ENCODE measurements around the gene IGFLR1.
"Not testable (repeated sequence)": the region's sequence is repeated elsewhere in the genome, so short reads cannot be mapped to it uniquely, and the experiment has no call there.

IGFLR1 gene

DNA sequence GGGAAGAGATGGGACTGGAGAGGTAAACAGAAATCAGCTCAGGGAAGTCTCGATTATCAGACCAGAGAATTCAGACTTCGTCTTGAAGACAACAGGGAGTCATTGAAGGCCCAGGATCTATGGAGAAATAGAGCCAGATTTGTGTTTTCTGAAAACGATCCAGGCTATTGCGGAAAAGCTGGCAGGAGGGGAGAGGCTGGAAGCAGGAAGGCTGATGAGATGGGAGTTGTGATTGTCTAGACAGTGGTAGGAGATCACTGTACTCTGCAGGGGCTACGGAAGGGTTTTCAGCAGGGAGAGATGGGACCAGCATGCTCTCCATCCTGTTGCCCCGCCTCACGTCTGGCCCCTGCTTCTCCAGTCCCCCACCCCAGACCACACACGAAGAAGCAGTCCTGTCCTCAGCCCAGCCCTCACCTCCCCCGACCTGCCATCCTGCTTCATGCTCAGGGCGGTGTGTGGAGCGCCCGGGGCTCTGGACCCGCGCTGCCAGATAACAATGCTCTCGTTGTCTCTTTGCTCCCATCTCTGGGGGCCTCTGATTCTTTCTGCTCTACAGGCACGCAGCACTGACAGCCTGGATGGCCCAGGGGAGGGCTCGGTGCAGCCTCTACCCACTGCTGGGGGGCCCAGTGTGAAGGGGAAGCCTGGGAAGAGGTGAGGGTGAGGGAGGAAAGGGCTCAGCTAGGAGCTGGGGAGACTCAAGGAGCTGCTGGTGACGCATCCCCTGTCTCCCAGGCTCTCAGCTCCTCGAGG is 35.0 kb upstream of the IGFLR1 start:
- DNase-seq = no peak

DNA sequence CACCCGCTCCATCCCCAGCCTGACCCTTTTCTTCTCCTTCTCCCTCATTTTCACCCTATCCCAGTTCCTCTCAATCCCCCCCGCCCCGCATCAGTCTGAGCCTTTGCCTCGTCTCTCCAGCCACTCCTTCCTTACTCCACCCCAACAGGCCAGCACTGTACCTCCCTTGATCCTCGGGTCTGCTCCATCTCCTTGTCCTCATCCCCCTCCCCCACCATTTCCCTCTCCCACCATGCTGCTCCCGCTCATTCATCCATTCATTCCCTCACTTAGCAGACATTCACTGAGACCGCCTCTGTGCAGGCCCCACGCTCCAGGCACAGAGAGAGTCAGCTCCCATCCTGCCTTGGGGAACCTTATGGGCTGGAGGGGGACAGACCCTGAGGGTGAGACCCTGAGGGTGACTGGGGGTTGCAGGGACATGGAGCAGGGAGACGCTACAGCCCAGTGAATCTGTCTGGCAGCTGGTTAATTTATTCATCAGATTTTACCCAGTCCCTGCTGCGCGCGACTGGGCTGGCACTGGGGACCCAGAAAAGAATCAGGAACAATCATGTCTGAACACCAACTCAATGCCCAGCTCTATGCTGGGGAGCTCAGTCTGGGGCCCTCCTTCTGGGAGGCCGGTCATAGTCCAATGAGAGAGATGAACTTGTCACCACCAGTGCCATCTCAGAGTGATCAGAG is 34.0 kb upstream of the IGFLR1 start:
- no peak for DNase-seq

DNA sequence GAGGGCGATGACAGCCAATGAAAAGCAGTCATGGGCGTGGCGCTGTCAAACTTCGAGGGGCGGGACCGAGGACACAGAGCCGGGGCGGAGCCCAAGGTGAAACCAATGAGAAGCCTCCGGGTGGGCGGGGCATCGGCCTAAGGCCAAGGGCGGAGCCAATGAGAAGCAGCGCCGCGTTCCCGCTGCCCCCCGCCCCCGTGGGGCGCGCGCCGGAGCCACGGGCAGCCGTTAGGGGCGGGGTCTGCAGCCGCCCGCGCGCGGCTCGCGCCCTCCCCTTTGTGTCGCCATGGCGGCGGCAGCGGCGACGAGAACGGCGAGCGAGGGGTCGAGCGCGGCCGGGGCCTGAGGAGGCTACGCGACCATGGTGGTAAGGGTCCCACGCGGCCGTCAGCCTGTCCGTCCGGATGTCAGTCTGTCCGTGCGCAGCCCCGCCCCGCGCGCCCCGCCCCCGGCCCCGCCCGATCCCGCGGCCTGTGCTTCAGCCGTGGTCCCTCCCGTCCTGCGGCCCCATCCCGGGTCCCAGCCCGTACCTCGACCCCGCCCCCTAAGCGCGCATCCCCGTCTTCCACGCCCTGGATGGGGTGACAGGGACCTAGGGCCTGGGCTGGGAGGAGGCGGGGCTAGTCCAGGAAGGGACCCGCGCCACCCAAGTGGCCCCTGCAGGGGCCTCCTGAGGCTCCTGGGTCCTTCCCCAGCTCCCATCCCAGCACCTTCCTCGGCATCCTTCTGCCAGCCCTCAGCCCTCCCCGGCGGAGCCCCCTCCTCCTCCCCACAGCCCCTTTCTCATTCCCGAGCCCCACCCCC is 33.2 kb upstream of the IGFLR1 start, which contains the start of gene ARHGAP33:
Gene ARHGAP33 (plus strand): TSS at position 267 of the 804 bp plus-strand sequence. CDS start 95 bp downstream, at position 362.
- DNase-seq = peak; percentile 95

DNA sequence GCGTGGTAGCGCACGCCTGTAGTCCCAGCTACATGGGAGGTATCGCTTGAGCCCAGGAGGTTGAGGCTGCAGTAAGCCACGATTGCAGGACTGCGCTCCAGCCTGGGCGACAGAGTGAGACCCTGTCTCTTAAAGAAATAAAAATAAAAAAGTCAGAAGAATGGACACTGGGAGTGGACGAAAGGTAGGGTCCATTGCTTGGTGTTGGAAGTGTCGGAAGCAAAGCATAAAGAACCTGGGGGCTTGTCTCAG is 32.7 kb upstream of the IGFLR1 start:
- no peak for DNase-seq

DNA sequence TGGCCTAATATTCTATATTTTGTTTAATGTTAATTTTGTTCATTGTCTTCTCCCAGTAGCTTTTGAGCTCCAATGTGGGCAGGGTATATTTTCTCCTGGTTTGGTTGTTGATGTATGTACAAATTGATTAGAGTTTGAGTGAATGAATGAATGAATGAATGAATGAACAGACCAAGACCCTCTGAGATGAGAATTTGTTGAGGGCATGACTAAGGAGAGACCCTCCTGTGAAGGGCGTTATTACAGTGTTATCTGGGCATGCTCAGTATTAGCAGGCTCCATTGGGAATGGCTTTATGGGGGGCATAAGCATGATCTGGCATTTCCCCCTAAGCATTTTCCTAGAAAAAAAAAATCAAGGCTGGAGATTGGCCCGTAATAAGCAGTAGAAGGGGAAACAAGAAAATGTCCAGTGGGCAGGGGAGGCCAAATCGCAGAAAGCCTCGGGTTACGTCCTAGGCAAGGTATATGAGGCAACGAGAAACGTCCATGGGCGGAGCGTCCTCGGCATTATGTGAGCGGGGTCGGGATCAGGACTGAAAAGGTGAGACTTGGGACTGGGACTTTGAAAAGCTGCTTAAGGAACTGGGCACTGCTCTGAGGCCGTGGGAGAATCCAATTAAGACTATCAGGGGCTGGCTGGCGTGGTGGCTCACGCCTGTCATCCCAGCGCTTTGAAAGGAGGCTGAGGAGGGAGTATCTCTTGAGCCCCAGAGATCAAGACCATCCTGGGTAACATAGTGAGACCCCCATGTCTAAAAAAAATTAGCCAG is 32.2 kb upstream of the IGFLR1 start:
- DNase-seq = no peak

DNA sequence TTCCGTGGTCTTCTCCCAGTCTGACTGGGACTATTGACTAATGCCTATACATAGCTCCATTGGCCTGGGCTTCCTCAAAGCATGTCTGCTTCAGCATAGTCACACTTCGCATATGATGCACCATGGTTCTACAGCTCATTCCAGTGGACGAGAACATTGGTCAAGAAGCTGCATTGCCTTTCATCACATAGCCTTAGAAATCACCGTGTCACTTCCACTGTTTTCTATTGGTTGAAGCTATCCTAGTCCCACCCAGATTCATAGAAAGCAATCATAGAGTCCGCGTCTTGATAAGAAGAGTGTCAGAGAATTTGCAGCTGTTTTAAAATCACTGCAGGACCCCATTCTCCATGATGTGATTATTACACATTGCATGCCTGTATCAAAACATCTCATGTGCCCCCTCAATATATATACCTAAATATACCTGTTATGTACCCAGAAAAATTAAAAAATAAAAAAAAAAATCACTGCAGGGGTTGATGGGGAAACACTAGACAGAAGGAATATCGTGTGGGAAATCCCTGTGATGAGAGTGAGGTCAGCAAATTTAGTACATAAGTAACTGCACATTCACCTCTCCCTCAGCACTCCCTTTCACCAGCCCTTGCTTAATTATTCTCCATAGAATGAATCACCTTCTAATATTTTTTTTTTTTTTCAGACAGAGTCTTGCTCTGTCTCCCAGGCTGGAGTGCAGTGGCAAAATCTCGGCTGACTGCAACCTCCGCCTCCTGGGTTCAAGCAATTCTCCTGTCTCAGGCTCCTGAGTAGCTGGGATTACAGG is 31.0 kb upstream of the IGFLR1 start:
- DNase-seq = no peak

DNA sequence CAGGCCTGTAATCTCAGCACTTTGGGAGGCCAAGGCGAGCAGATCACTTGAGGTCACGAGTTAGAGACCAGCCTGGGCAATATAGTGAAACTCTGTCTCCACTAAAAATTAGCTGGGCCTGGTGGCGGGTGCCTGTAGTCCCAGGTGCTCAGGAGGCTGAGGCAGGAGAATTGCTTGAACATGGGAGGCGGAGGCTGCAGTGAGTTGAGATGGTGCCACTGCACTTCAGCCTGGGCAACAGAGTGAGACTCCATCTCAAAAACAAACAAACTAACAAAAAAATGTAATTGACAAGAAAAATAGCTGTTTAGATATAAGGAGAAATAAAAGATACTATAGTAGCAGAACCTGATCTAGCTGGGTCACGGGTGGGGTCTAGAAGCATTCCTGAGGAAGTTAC is 30.1 kb upstream of the IGFLR1 start:
- not testable (repeated sequence) for DNase-seq

DNA sequence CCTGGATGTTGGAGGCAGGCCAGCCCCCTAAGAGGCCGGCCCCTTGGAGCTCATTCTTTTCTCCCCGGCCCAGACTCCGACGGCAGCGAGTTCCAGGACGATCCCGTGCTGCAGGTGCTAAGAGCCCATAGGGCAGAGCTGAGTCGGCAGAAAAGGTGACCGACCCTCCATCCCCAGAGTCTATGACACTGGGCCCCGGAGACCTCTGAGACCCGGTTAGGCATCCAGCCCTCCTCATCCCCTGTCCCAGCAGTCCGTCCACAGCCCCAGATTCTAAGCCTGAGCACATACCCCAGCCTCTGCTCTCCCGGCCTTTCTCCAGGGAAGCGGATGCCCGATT is 25.8 kb upstream of the IGFLR1 start:
- no peak for DNase-seq

DNA sequence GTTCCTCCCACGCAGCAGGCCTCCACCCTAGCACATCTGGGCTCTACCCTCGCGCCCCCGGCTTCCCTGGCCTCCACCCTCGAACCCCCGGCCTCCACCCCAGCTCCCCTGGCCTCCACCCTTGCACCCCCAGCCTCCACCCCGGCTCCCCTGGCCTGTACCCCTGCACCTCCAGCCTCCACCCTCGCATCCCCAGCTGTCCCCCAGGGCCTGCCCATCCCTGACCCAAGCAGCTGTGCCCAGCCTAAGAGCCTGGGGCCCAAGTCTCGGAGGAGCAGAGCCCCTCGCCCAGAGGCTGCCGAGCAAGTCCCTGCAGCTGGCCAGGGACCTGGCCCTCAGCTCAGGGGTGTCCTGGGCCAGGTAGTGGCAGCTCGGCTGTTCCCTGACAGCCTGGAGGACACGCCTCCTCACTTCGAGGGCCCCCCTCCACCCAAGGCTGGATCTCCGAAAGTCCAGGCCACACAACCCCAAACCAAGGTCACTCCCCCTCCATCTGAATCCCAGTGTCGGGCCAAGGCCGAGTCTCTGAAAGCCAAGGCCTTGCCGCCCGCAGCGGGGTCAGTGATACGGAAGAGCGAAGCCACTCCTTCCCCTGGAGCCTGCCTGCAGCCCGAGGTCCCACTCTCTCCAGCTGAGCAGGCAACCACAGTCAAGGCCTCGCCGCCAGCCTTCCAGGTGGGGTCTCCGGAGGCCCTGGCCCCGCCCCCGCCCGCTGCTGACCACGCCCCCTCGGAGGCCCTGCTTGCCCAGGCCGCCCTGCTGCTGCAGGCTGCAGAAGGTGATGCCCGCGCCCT is 25.2 kb upstream of the IGFLR1 start:
- no peak for DNase-seq

DNA sequence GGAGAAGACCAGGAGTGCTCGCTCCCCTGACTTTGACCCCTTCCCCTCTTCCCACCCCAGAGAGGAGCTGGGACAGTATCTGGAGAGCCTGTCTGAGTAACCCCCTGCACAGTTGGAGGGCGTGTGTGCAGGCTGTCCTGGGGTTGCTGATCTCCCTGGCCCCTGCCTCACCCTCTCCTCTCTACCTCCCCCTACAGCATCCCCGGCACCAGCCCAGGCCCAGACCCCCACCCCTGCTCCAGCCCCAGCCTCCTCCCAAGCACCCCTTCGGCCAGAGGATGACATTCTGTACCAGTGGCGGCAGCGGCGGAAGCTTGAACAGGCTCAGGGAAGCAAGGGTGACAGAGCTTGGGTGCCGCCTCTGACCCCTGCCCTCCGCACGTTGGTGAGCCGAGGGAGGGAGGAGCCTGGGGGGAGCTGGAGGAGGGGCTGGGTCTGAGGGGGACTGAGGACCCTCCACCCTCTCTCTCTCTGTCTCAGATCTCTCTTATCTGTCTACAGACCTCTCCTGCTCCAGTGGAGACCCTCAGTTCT is 24.4 kb upstream of the IGFLR1 start:
- DNase-seq = no peak

DNA sequence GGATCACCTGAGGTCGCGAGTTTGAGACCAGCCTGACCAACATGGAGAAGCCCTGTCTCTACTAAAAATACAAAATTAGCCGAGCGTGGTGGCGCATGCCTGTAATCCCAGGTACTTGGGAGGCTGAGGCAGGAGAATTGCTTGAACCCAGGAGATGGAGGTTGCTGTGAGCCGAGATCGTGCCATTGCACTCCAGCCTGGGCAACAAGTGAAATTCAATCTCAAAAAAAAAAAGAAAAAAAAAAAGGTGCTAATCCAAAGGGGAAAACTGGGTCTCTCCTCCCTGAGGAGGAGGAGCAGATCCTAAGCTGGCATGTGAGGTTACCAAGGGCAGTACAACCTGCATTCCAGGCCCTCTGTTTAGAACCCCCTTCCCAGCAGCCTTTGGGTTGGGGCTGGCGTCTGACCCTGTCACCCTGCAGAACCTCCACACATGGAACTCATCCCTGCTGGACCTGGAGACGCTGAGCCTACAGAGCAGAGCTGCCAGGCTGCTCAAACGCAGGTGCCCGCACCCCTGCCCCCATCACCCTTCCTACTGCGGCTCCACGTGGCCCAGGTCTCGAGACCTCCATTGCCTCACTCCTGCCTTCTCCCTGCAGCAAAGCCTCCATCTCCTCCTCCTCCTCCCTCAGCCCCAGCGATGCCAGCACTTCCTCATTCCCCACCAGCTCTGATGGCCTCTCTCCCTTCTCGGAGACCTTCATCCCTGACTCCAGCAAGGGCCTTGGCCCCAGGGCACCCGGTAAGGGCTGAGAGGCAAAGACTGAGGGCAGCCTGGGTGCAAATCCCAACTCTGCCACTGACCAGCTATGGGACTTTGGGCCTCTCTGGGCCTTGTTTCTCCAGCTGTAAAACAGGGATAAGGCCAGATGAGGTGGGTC is 22.4 kb upstream of the IGFLR1 start:
- DNase-seq = no peak

DNA sequence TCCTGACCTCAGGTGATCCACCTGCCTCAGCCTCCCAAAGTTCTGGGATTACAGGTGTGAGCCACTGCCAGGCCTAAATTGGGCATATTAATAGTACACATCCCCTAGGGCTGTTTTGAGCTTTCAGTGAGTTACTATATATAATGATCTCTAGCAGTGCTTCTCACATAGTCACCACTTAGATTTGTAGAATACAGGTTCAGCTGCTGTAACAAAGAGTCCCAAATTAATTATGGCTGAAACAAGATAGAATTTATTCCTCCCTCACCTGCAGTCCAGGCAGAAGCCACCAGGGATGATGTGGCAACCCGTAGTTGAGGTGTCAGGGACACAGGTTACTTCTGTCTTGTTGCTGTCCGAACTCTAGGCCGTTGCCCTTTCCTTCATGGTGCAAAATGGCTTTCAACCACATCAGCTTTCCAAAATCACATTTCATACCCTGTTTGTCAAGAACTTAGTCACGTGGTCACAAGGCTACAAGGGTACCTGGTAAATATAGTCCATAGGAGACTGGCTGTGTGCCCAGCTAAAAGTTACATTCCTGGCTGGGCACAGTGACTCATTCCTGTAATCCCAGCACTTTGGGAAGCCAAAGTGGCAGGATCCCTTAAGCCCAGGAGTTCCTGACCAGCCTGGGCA is 18.6 kb upstream of the IGFLR1 start:
- no peak for DNase-seq

DNA sequence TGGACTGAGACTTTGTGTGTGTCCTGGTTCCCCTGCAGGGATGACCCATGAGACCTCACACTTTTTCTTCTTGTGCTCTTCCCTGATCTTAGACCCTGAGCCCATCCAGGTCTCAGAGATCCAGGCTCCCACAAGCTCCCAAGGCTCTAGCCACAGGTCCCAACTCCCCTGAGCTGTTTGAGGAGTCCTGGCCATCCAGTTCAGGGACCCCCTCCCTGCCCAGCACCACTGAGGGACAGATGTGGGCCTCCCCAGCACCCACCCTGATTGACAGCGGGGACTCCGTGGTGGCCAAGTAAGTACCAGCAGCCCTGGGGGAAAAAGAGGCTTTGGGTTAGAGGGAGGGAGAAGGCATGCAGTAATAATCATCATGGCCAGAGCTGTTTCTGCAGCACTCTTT is 17.4 kb upstream of the IGFLR1 start:
- DNase-seq = no peak

DNA sequence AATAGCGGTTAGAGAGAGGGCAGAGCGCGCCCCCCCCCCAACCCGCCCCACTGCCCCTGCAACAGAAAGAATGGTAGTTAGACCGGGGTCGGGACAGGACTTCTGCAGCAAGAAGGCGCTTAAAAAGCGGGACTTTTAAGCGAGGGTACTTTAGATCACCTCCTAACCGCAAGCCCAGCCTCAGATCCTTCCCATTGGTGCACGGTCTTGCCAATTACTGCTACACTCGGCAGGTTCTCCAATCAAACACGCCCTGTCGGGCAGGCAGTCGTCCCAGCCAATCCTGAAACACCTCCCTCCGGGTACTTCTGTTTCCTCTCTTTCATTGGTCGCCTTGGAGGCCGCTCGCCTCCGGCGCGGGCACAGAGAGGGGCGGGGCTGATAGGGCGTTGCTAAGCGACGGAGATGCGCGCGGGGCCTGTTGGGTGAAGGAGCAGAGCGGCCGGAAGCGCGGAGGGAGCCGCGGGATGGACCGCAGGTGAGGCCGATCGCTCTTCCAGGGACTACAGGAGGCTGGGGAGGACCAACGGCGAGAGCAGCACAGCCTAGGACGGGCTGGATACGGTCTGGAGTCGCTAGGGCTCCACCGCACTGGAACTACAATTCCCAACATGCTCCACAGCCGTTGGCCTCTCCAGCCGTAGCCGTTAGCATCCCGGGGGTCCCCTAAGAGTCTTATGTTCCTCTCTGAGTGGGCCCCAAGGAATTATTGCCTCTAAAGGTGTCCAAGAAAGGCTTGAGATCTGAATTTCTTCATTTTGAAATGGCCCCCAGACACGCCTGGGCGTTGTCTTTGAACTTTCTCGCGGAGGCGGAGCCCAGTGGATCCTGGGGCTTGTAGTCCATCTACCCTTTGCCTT is 15.7 kb upstream of the IGFLR1 start, which contains the start of gene PROSER3:
Gene PROSER3 (plus strand): TSS at position 428 of the 860 bp plus-strand sequence. CDS start 40 bp downstream, at position 468.
- DNase-seq = peak; percentile 99

DNA sequence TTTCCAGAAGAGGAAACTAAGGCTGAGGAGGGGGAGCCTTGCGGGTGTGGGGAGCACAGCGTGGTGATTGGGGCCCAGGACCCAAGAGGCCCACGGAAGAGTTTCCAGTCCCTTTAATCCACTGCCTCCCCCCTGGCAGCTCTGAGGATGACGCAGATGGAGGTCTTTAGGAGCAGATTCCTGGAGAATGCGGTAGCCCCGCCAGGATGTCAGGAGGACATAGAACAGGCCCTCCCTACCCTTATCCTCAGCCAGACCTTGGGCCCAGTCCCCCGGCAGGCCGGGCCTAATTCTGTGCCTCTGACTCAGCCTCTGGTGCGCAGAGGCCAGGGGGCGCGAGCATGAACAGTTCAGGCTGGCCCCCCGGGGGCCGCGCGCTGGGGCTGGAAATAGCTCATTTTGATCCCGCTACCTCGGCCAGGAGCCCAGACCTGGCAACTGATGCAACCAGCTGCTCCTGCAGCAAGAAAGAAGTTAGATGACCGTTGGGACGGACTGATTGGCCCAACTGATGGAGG is 15.0 kb upstream of the IGFLR1 start:
- no peak for DNase-seq

DNA sequence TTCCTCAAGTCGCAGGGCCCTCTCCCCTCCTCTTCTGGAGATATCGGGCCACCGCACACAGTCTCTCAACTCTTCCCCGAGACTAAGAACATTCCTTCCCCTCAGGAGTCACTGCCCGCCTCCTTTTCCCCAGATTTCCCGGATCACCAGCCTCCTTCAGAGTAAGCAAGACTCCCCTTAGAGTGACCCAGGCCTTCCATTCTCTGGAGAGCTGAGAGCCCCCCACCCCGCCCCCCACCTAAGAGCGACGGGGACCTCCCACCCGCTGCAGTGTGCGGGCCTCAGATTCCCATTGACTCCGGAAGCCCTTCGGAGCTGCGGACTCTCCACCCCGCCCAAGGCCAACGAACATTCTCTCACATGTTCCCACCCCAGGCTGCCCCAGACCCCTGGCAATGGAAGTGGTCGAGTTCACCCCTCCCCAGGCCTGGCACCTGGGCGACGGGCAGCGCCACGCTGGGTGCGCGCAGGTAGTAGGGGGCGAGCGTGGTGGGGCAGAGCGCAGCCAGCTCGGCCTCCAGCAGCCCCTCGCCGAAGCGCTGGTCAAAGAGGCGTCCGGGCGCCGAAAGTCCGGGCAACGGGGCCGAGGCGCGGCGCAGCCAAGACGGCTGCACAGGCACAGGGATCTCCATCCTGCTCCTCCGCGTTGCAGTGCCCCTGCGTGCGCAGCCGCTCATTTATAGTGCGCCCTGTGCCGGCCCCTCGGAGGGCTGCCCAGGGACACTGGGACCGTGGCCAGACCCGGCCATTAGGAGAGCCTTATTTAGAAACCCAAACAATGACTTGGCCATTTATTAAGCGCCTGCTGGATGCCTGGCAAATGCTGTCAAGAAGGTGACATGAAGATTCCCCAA is 14.4 kb upstream of the IGFLR1 start, which contains the start of gene HSPB6:
Gene HSPB6 (minus strand): TSS at position 653 of the 854 bp plus-strand sequence. CDS start 21 bp downstream, at position 632.
- DNase-seq = no peak

Measured in DMS79 (cell line).